ENCODE data around the gene UGT1A10. TPM values are rescaled to one million over a fixed set of nuclear protein-coding genes. Genes with fewer than 3 reads are reported as not detected.

UGT1A10 gene
- total and polyA plus RNA-seq, 2 donors (not counting 3 experiments of a cell fraction or from before 2014, with no cell fraction given): not detected

DNA sequence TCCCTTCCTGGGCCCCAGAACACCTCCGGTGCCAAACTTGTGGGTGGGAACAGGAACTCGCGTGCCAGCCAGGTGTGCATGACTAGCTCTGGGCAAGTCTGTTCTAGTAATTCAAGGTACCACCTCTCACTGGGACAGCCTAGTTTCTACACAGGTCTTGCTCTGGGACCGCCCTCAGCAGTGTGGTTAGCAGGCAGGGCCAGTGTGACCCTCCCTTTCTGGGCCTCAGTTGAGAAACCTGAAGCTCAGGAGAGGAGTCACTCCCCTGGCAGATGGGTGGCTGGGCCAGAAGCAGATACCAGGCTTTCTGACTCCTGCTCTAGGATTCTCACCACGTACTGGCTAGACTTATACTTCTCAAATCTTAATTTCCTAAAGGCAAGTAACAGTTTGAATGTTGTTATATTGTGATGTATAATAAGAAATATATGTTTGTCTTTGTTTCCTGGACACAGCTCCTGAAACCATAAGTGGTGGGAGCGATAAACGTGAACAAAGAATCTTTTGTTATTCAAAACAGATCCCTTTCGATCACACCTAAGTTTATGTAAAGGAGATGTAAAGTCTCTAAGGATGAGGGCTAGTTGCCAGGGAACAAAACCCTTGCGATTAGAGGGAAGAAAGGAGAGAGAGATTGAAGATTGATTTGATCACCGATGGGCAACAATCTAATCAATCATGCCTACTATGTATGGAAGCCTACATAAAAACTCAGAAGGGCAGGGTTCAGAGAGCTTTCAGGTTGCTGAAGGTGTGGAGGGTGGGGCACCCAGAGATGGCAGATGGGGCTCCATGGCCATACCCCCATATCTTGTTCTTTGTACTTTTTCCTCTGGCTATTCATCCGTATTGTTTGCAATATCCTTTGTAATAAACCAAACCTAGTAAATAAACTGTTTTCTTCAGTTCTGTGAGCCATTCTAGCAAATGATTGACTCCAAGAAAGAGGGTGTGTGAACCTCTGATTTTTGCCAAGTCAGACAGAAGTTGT is 55.5 kb downstream of the UGT1A10 start:
- POLR2A ChIA-PET: no interaction called here
- TF ChIP-seq EZH2 (IDR thresholded peaks at IDR 0.05; ENCODE audit: borderline replicate concordance, low read depth, low read length, severe bottlenecking) (no peak), POLR2A (IDR thresholded peaks at IDR 0.05; ENCODE audit: low read depth, low read length) (no peak), MYC (IDR thresholded peaks at IDR 0.05; ENCODE audit: low read depth, low read length) (no peak), FOS (IDR thresholded peaks at IDR 0.05; ENCODE audit: borderline replicate concordance, insufficient read depth, low read length) (no peak), POLR2AphosphoS5 (IDR thresholded peaks at IDR 0.05; ENCODE audit: insufficient read depth, low read depth, low read length) (no peak), GATA2 (IDR thresholded peaks at IDR 0.05; ENCODE audit: insufficient read depth, insufficient read length, low read depth, low read length) (no peak), JUN (IDR thresholded peaks at IDR 0.05; ENCODE audit: borderline replicate concordance, insufficient read depth, insufficient read length, low read depth) (no peak)
- TF ChIP-seq, protein P1, sequence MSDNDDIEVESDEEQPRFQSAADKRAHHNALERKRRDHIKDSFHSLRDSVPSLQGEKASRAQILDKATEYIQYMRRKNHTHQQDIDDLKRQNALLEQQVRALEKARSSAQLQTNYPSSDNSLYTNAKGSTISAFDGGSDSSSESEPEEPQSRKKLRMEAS (IDR thresholded peaks at IDR 0.05; ENCODE audit: insufficient read depth, insufficient read length): no peak
- TF ChIP-seq, protein P2, sequence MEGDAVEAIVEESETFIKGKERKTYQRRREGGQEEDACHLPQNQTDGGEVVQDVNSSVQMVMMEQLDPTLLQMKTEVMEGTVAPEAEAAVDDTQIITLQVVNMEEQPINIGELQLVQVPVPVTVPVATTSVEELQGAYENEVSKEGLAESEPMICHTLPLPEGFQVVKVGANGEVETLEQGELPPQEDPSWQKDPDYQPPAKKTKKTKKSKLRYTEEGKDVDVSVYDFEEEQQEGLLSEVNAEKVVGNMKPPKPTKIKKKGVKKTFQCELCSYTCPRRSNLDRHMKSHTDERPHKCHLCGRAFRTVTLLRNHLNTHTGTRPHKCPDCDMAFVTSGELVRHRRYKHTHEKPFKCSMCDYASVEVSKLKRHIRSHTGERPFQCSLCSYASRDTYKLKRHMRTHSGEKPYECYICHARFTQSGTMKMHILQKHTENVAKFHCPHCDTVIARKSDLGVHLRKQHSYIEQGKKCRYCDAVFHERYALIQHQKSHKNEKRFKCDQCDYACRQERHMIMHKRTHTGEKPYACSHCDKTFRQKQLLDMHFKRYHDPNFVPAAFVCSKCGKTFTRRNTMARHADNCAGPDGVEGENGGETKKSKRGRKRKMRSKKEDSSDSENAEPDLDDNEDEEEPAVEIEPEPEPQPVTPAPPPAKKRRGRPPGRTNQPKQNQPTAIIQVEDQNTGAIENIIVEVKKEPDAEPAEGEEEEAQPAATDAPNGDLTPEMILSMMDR (IDR thresholded peaks at IDR 0.05; ENCODE audit: extremely low read depth in 1 of 2, insufficient read depth in 1 of 2, low read depth in 1 of 2, low read length in 2 of 2): no peak
- H3K9ac ChIP-seq (replicated peaks; ENCODE audit: extremely low read depth, insufficient read depth, low read length): no peak overlapping the region
- no peaks in the 10 kb centered on the region for H3K9me1 ChIP-seq (replicated peaks; ENCODE audit: control insufficient read depth, extremely low read depth, insufficient read depth, low read length)
- H3K36me3 ChIP-seq (ENCODE audit: control insufficient read depth in 2 of 2, extremely low read depth in 1 of 2, insufficient read depth in 2 of 2, low read length in 2 of 2): no peaks in the 10 kb centered on the region
- H3K27ac ChIP-seq (ENCODE audit: insufficient read depth, low read depth, low read length): no peak overlapping the region
- dilution Hi-C loops (cut with MboI; ENCODE audit: extremely low pct_ligation_motif_present, low sequenced_read_pairs): no loop called here
- no peaks in the 10 kb centered on the region for H3K27me3 ChIP-seq (ENCODE audit: control insufficient read depth in 2 of 2, insufficient read depth in 2 of 2, low read length in 2 of 2)
- no peak overlapping the region for H3K4me2 ChIP-seq (ENCODE audit: insufficient read depth, low read length)
- no TSS peak for BruUV-seq (replicated peaks)
- intact Hi-C loops (cut with micrococcal nuclease): no loop called here
- H3K4me1 ChIP-seq (ENCODE audit: control insufficient read depth, extremely low read depth, insufficient read depth, low read length): peaks cover 17% of the 10 kb centered on the region
- no peaks in the 10 kb centered on the region for H3K9me3 ChIP-seq (replicated peaks; ENCODE audit: control insufficient read depth, insufficient read depth, low read length)
- no peak overlapping the region for H2AFZ ChIP-seq (ENCODE audit: low read depth, low read length)
- no peaks in the 10 kb centered on the region for H4K20me1 ChIP-seq (replicated peaks; ENCODE audit: control insufficient read depth, extremely low read depth, insufficient read depth, low read length)
- FAIRE-seq (no peak), DNase-seq (ENCODE audit: low read depth, low spot score) (no peak)
- CTCF ChIA-PET: no interaction called here
- no peaks in the 10 kb centered on the region for H3K79me2 ChIP-seq (ENCODE audit: control insufficient read depth, insufficient read depth, low read length)
- H3K4me3 ChIP-seq (replicated peaks in 1 of 3; ENCODE audit: insufficient read depth in 1 of 3, low read depth in 1 of 3, low read length in 3 of 3): no peak overlapping the region
